Ishikawa (cell line): ENCODE measurements around the gene PDK4.

Experiments
- CEBPB ChIP-seq: IDR thresholded peaks from 2 replicates; pipeline ENCODE4 v1.6.1; 2012
- EGR1 ChIP-seq: IDR thresholded peaks from 2 replicates; pipeline ENCODE4 v1.6.1; 2012
- EP300 ChIP-seq: IDR thresholded peaks from 2 replicates; pipeline ENCODE4 v1.6.1; 2012; ENCODE audit warnings: borderline replicate concordance
- NFIC ChIP-seq: IDR thresholded peaks from 2 replicates; pipeline ENCODE4 v1.6.1; 2012
- TCF12 ChIP-seq: IDR thresholded peaks from 2 replicates; pipeline ENCODE4 v1.6.1; 2012; ENCODE audit warnings: low read depth

- TF ChIP-seq EGR1 (no peak), TCF12 (no peak), NFIC (no peak), EP300 (no peak), CEBPB (no peak)
Measured at GRCh38 chr7:95560674-95561073, 35.6 kb downstream of the PDK4 start.
